Fibroblast of pulmonary artery (primary cell): Measurements from ENCODE around the gene KCNMB2.

ENCODE experiments used
- DNase-seq: peaks from one replicate; pipeline ENCODE4 v3.0.0-alpha.2; 2010; ENCODE audit warnings: low read depth
- H3K4me3 ChIP-seq: replicated peaks from 2 replicates; pipeline ENCODE4 v1.5.1; 2011; ENCODE audit warnings: low read depth, mild to moderate bottlenecking, control low read depth, low read length, moderate library complexity
- TF ChIP-seq, protein P1 (sequence below): IDR thresholded peaks from 2 replicates; pipeline ENCODE4 v1.5.1; 2011; ENCODE audit warnings: mild to moderate bottlenecking, control low read depth, low read length, inconsistent platforms; ENCODE audit errors: missing control alignments

The KCNMB2 gene

DNA sequence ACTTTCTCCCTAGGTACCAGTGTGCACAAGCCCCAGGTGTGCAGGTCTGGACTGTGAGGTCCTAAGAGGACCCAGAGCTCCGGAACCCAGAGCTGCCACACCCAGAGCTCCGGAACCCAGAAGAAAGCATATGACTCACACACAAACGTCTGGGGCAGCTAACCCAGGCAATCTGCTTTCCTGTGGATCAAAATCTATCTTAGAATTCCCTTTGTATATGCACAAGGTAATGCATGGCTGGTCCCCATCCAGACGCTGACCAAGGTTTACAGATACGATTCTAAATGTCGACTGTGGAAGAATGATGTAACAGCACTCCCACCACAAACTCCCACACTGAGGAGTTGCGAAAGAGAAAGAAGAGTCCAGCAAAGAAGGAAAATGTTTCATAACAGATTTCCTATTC, 15.7 kb downstream of the KCNMB2 start:
- H3K4me3 ChIP-seq = no peak overlapping the region
- DNase-seq = peak; percentile 88
- TF ChIP-seq, protein P1, sequence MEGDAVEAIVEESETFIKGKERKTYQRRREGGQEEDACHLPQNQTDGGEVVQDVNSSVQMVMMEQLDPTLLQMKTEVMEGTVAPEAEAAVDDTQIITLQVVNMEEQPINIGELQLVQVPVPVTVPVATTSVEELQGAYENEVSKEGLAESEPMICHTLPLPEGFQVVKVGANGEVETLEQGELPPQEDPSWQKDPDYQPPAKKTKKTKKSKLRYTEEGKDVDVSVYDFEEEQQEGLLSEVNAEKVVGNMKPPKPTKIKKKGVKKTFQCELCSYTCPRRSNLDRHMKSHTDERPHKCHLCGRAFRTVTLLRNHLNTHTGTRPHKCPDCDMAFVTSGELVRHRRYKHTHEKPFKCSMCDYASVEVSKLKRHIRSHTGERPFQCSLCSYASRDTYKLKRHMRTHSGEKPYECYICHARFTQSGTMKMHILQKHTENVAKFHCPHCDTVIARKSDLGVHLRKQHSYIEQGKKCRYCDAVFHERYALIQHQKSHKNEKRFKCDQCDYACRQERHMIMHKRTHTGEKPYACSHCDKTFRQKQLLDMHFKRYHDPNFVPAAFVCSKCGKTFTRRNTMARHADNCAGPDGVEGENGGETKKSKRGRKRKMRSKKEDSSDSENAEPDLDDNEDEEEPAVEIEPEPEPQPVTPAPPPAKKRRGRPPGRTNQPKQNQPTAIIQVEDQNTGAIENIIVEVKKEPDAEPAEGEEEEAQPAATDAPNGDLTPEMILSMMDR = no peak

DNA sequence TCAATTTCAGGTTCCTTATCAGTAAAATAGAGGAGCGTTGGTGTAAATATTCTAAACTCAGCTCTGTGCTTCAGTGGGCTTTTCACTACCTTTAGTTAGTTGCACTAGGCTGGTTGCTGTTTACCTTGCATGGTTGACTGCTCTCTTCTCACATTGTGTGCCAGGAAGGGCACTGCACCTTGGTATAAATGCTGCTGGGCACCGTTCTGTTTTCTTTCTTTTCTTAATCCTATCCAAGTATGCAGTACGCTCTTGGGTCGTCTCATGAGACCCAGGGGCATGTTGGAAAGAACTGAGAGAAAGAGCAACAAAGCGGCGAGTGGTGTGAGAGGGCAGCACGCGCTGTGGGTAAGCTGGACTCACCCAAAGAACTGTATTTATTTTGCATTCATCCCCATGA, 22.4 kb downstream of the KCNMB2 start:
- TF ChIP-seq, protein P1 = no peak
- no peak for DNase-seq
- no peak overlapping the region for H3K4me3 ChIP-seq

DNA sequence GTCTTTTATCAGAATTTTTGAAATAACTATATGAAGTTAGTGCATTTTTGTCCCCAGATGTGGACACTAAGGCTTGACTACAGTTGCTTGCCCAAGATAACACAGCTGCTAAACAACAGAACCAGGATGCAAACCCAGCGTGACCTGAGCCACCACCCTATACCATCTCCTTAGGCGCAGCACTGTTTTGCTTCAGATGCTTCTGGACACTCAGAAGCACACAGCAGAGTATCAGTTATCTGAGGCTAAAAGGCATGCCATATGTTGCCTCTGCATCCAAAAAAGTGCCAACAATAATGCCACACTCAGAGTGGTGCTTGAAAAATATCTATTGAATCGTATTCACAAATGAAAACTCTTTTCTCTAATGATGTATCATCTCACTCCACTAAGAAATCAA, 24.5 kb downstream of the KCNMB2 start:
- DNase-seq = no peak
- TF ChIP-seq, protein P1 = no peak

DNA sequence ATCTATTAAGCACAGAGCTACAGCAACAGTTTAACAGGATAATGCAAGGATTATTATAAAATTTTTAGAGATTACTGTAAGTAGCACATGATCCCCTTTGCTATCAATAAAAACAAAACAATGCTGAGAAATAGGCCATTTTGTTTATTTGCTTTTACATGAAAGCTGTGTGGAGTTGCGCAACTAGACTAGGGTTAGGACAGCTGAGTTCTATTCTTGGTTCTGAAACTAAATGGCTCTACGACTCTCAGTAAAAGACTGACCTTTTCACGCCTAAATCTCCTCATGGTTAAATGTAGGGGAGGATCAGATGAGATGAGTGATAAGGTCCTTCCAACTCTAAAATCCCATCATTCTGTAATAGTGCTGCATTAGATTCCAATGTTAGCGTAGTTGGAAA, 25.0 kb downstream of the KCNMB2 start:
- no peak for DNase-seq
- TF ChIP-seq, protein P1 = no peak
- H3K4me3 ChIP-seq = no peak overlapping the region

More for the DNA sequence above, 24.5 kb downstream of the KCNMB2 start:
- H3K4me3 ChIP-seq = no peak overlapping the region

DNA sequence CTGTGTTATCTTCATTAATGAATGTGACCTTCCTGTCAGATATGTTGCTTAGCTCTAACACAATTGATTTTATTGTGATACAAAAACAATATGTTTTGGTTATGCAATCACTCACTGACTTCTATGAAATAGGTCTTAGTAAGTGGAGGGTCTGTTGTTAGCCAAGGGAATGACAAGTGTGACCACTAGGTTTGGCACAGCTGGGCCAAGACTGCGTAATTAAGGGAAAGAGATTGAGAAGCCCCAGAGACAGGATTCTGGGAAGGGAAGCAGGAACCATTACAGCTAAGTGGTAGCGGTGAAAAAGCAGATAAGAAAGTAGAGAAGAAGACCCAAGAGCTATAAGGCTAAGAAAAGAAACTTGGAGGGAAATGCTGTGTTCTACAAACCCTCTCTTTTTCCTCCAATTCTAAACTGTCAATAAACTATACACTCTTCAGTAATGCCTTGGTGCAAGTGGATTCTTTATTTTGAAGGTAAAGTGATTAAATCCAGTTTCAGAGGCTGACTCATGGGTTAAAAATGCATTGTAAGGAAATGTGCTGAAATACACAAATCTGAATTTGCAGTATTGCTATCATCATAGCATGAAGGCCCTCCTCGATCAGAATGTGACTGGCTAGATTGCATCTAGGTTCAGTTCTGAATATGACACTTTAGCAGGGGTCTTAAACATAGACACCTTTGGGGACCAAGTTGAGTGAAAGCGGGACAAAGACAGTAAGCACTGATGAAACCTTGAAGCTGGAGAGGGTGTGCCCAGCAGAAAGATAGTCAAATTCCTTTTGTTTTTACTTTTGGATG, 26.1 kb downstream of the KCNMB2 start:
- DNase-seq = peak; percentile 35
- H3K4me3 ChIP-seq = no peak overlapping the region
- TF ChIP-seq, protein P1 = no peak

DNA sequence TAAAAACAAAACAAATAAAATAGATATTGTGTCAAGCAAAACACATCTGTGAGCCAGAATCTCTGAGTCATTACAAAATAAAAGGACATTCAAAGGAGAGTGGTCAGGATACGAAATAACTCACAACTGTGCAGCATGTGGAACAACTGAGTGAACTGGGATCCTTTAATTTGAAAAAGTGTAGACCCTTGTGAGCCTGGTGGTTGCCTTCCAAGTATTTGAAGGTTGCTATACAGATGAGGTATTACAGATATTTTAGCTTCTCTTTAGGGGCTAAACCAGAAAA, 26.7 kb downstream of the KCNMB2 start:
- DNase-seq = peak; percentile 29
- TF ChIP-seq, protein P1 = no peak
- no peak overlapping the region for H3K4me3 ChIP-seq

DNA sequence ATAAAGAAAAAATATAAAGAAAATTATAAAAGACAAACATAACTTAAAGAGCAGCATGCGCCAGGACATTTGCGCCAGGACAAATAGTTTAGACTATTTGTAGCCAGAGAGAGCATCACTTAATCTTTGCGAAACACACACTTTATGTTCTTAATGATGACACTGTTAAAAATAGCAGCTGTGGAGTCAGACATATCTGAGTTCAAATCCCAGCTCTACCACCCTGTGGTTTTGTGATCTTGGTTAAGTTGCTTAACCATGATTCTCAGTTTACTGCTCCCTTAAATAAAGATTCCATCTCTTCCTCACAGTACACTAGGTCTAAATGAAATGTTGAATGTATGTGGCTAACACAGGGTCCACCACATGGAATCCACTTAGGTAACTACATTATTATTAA, 31.4 kb downstream of the KCNMB2 start:
- TF ChIP-seq, protein P1 = no peak
- no peak overlapping the region for H3K4me3 ChIP-seq
- no peak for DNase-seq
